Uterus (tissue), 4 donors: Measurements from ENCODE around the gene TAS2R13. TPM values are rescaled to one million over a fixed set of nuclear protein-coding genes. Genes with fewer than 3 reads are reported as not detected.

Experiments used
- DNase-seq, 2 donors: peaks; one replicate each; pipeline ENCODE4 v3.0.0-alpha.2; 2019 to 2020
- H3K27ac ChIP-seq, 2 donors: fragments of 200-600 bp; sonication (generic); 1 replicate in 1 of 2; 2 replicates in 1 of 2; pipeline ENCODE4 v1.5.1; 2016 to 2018
- H3K27me3 ChIP-seq, 2 donors: fragments of 200-600 bp; sonication (generic); one replicate each; pipeline ENCODE4 v1.5.1; 2018 to 2019; ENCODE audit warnings: control low read depth in 1 of 2
- H3K36me3 ChIP-seq, 2 donors: fragments of 200-600 bp; sonication (generic); one replicate each; pipeline ENCODE4 v1.5.1; 2019; ENCODE audit warnings: control low read depth in 1 of 2
- H3K4me1 ChIP-seq, 2 donors: fragments of 200-600 bp; sonication (generic); one replicate each; pipeline ENCODE4 v1.5.1; 2018 to 2019; ENCODE audit warnings: control low read depth in 1 of 2
- H3K4me3 ChIP-seq, 2 donors: fragments of 200-600 bp; sonication (generic); 1 replicate in 1 of 2; 2 replicates in 1 of 2; pipeline ENCODE4 v1.5.1; 2018 to 2019; ENCODE audit warnings: mild to moderate bottlenecking in 1 of 2
- H3K9me3 ChIP-seq, 2 donors: fragments of 200-600 bp; sonication (generic); one replicate each; pipeline ENCODE4 v1.5.1; 2019; ENCODE audit warnings: control low read depth in 1 of 2
- CTCF ChIP-seq, 4 experiments: fragments of 200-600 bp in 2 of 4; fragments of 450-650 bp in 2 of 4; sonication (generic) in 2 of 4; IDR thresholded peaks; one replicate each; pipeline ENCODE4 v1.5.1; 2016 to 2019; ENCODE audit warnings: antibody characterized with exemption in 4 of 4, mild to moderate bottlenecking in 2 of 4, moderate library complexity in 1 of 4
- POLR2A ChIP-seq, 2 donors: fragments of 450-650 bp; IDR thresholded peaks; one replicate each; pipeline ENCODE4 v1.6.1; 2016; ENCODE audit warnings: antibody characterized with exemption in 2 of 2, mild to moderate bottlenecking in 1 of 2, moderate library complexity in 1 of 2
- intact Hi-C: fragments of 100-400 bp; cut with DNase I; formaldehyde crosslinking; loops from one replicate; pipeline ENCODE4 v1.15.1; 2023; ENCODE audit warnings: low total_unique reads
- total RNA-seq, 4 donors: library from RNA; depleted of rRNA in 3 of 4; stranded (reverse); fragments of >200 nt in 3 of 4; gene quantifications; one replicate each; pipeline versions ENCODE4 v1.1.0 to v1.2.4, GENCODE V29; 2014 to 2023
- donor health status: DM: yes; HTN: yes; CAD: no.

TAS2R13 gene
- total RNA-seq, 4 donors from 2014 or later: 0.51 to 11.3 (median 4.3) TPM

DNA sequence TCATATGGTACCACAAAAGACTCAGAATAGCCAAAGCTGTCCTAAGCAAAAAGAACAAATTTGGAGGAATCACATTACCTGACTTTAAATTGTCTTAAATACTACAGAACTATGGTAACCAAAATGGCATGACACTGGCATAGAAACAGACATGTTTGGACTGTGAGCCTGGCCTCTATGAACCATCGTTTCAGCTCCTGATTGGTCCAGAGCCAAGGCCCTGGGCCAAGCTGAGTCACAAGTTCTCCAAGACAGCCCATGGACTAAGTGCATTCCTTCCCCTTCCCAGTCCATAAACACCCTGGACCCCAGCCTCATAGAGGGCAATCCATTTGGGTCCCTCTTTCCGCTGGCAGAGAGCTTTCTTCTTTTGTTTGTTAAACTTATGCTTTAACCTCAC is 48.0 kb downstream of the TAS2R13 start:
- H3K4me1 ChIP-seq: no peaks in the 10 kb centered on the region
- no peak overlapping the region for H3K4me3 ChIP-seq
- intact Hi-C loops: no loop called here
- no peaks in the 10 kb centered on the region for H3K36me3 ChIP-seq
- H3K27ac ChIP-seq: no peak overlapping the region
- peaks cover 0 to 4% of the 10 kb centered on the region in 2 donors for H3K9me3 ChIP-seq
- no peak for TF ChIP-seq CTCF (IDR thresholded peaks at IDR 0.05)
- no peak for TF ChIP-seq POLR2A (IDR thresholded peaks at IDR 0.05)
- H3K27me3 ChIP-seq: no peaks in the 10 kb centered on the region
- DNase-seq: no peak

Other genes starting within 250 kb of the TAS2R13 start
- gene STYK1, start 235.5 kb downstream of the TAS2R13 start, total RNA-seq: 1 to 10 TPM in 1 of 4 donors, under 1 TPM in 1, not detected in 2; 0.62 to 2.1 TPM
- gene YBX3, start 186.2 kb downstream of the TAS2R13 start, total RNA-seq: 100 to 1,000 TPM in 3 of 4 donors, 10 to 100 TPM in 1; 49.4 to 372 (median 216) TPM
- gene TAS2R7, start 106.9 kb downstream of the TAS2R13 start, total RNA-seq: under 1 TPM in 1 of 4 donors, not detected in 3; 0.28 TPM
- under 1 TPM in 1 of 4 donors, not detected in 3; 0.49 TPM for gene TAS2R8, start 102.3 kb downstream of the TAS2R13 start, total RNA-seq
- under 1 TPM in 1 of 4 donors, not detected in 3; 0.28 TPM for gene TAS2R9, start 99.4 kb downstream of the TAS2R13 start, total RNA-seq
- 1 to 10 TPM in 2 of 4 donors, not detected in 2; 2.3 to 5.2 TPM for gene TAS2R10, start 83.2 kb downstream of the TAS2R13 start, total RNA-seq
- gene PRR4, start 60.1 kb downstream of the TAS2R13 start, total RNA-seq: 10 to 100 TPM in 1 of 4 donors, 1 to 10 TPM in 2, not detected in 1; 3.0 to 11.0 (median 7.9) TPM
- 10 to 100 TPM; 13.1 to 84.0 (median 57.5) TPM for gene PRH1, start 25.3 kb downstream of the TAS2R13 start, total RNA-seq
- not detected for gene PRH2, start 19.7 kb upstream of the TAS2R13 start, total RNA-seq
- gene TAS2R14, start 29.7 kb upstream of the TAS2R13 start, total RNA-seq: 10 to 100 TPM in 1 of 4 donors, 1 to 10 TPM in 2, under 1 TPM in 1; 0.26 to 21.1 (median 9.1) TPM
- gene TAS2R50, start 77.3 kb upstream of the TAS2R13 start, total RNA-seq: 10 to 100 TPM in 1 of 4 donors, 1 to 10 TPM in 2, not detected in 1; 1.2 to 20.0 (median 5.8) TPM
- gene TAS2R20, start 88.7 kb upstream of the TAS2R13 start, total RNA-seq: 10 to 100 TPM in 1 of 4 donors, 1 to 10 TPM in 2, under 1 TPM in 1; 0.77 to 24.1 (median 4.8) TPM
- gene TAS2R19, start 113.1 kb upstream of the TAS2R13 start, total RNA-seq: 10 to 100 TPM in 2 of 4 donors, 1 to 10 TPM in 2; 2.6 to 32.1 (median 8.2) TPM
- gene TAS2R31, start 121.8 kb upstream of the TAS2R13 start, total RNA-seq: 10 to 100 TPM in 3 of 4 donors, under 1 TPM in 1; 0.59 to 30.8 (median 15.7) TPM
- 1 to 10 TPM in 2 of 4 donors, not detected in 2; 5.5 to 8.7 TPM for gene TAS2R46, start 152.7 kb upstream of the TAS2R13 start, total RNA-seq
- gene TAS2R43, start 182.8 kb upstream of the TAS2R13 start, total RNA-seq: 10 to 100 TPM in 1 of 4 donors, 1 to 10 TPM in 1, under 1 TPM in 1, not detected in 1; 0.29 to 19.5 (median 7.7) TPM
- gene TAS2R30, start 225.1 kb upstream of the TAS2R13 start, total RNA-seq: 10 to 100 TPM in 2 of 4 donors, 1 to 10 TPM in 1, not detected in 1; 9.4 to 34.9 (median 14.9) TPM